ENCODE measurements around the gene CDK5RAP2. TPM values are rescaled to one million over a fixed set of nuclear protein-coding genes. Genes with fewer than 3 reads are reported as not detected.

Gene CDK5RAP2
- total and polyA plus RNA-seq, 9 of the 15 experiments (the other 6 are each of a cell fraction or from before 2014, with no cell fraction given) = 19.9 to 68.8 (median 42.2) TPM

- TF ChIP-seq E2F8 (IDR thresholded peaks at IDR 0.05; ENCODE audit: low read depth, partially characterized antibody) (no peak), TEAD4 (IDR thresholded peaks at IDR 0.05; ENCODE audit: low read length) (no peak), TEAD4 (CRISPR knock-in tag; IDR thresholded peaks at IDR 0.05; ENCODE audit: borderline replicate concordance) (no peak), RAD21 (CRISPR knock-in tag; conservative IDR thresholded peaks at IDR 0.05 in 1 of 2, IDR thresholded peaks at IDR 0.05 in 1 of 2) (peak; percentile 20 to 42; a peak in 2 of 4 replicates), MGA (IDR thresholded peaks at IDR 0.05) (no peak), E2F3 (CRISPR knock-in tag; IDR thresholded peaks at IDR 0.05) (no peak), TAF15 (IDR thresholded peaks at IDR 0.05; ENCODE audit: low read depth, low read length) (no peak)
These were observed 32.3 kb upstream of the CDK5RAP2 start (continued) for GRCh38 chr9:120612218-120612617.

Data from K562 (cell line).